Breast epithelium (tissue), 4 donors: Measurements from ENCODE around the gene OR4D1. TPM values are rescaled to one million over a fixed set of nuclear protein-coding genes. Genes with fewer than 3 reads are reported as not detected.

ENCODE experiments used
- DNase-seq, 2 donors: peaks; one replicate each; pipeline ENCODE4 v3.0.0-alpha.2; 2019; ENCODE audit warnings: low spot score in 2 of 2
- H3K27ac ChIP-seq, 2 donors: fragments of 200-600 bp; sonication (generic) in 1 of 2; one replicate each; pipeline ENCODE4 v1.5.1; 2016 to 2019; ENCODE audit warnings: mild to moderate bottlenecking in 1 of 2
- H3K27me3 ChIP-seq, 2 donors: fragments of 200-600 bp; sonication (generic) in 1 of 2; one replicate each; pipeline versions ENCODE4 v1.5.1 to v1.6.0; 2017 to 2019; ENCODE audit warnings: control low read depth in 1 of 2, mild to moderate bottlenecking in 1 of 2
- H3K36me3 ChIP-seq: fragments of 200-600 bp; one replicate; pipeline ENCODE4 v1.5.1; 2019
- H3K4me1 ChIP-seq, 2 donors: fragments of 200-600 bp; sonication (generic); one replicate each; pipeline ENCODE4 v1.5.1; 2016 to 2019; ENCODE audit warnings: control low read depth in 1 of 2
- H3K4me3 ChIP-seq, 3 donors: fragments of 200-600 bp; sonication (generic); 1 replicate in 2 of 3; 2 replicates in 1 of 3; pipeline ENCODE4 v1.5.1; 2016 to 2019; ENCODE audit warnings: mild to moderate bottlenecking in 3 of 3, moderate library complexity in 2 of 3
- H3K9me3 ChIP-seq, 2 donors: fragments of 200-600 bp; sonication (generic) in 1 of 2; one replicate each; pipeline ENCODE4 v1.5.1; 2016 to 2019; ENCODE audit warnings: control low read depth in 1 of 2
- CTCF ChIP-seq, 3 donors: fragments of 450-650 bp; IDR thresholded peaks; one replicate each; pipeline ENCODE4 v1.5.1; 2016 to 2017; ENCODE audit warnings: antibody characterized with exemption in 3 of 3, mild to moderate bottlenecking in 3 of 3, moderate library complexity in 3 of 3
- POLR2A ChIP-seq: fragments of 450-650 bp; IDR thresholded peaks from one replicate; pipeline ENCODE4 v1.6.1; 2016; ENCODE audit warnings: antibody characterized with exemption, mild to moderate bottlenecking, moderate library complexity
- POLR2AphosphoS5 ChIP-seq, 3 donors: sonication (generic); formaldehyde crosslinking; IDR thresholded peaks; one replicate each; pipeline ENCODE4 v1.6.1; 2017; ENCODE audit warnings: antibody characterized with exemption in 3 of 3
- intact Hi-C: fragments of 100-400 bp; cut with DNase I; formaldehyde crosslinking; loops from one replicate; pipeline ENCODE4 v1.15.1; 2023; ENCODE audit warnings: low total_unique reads
- total RNA-seq, 3 donors: library from RNA; depleted of rRNA; stranded (reverse); fragments of >200 nt; gene quantifications; one replicate each; pipeline ENCODE4 v1.1.0, GENCODE V29; 2016

Gene OR4D1
- total RNA-seq, 3 donors from 2014 or later, result not detected

GRCh38 chr17:58184986-58185761 lies 37.0 kb downstream of the OR4D1 start:
- H3K27ac ChIP-seq, result no peak overlapping the region
- H3K36me3 ChIP-seq, result no peaks in the 10 kb centered on the region
- intact Hi-C loops, result no loop called here
- DNase-seq, result no peak
- peaks cover 0 to 5% of the 10 kb centered on the region in 2 donors for H3K4me1 ChIP-seq
- H3K27me3 ChIP-seq, result no peaks in the 10 kb centered on the region
- H3K9me3 ChIP-seq, result no peaks in the 10 kb centered on the region
- H3K4me3 ChIP-seq, result no peak overlapping the region
- no peak for TF ChIP-seq POLR2A
- no peak for TF ChIP-seq POLR2AphosphoS5 (IDR thresholded peaks at IDR 0.05)
- no peak for TF ChIP-seq CTCF (IDR thresholded peaks at IDR 0.05)

- DNase-seq, result no peak
- Histone ChIP-seq H3K9me3 (no peaks in the 10 kb centered on the region), H3K27ac (no peak overlapping the region), H3K4me1 (peaks cover 0 to 5% of the 10 kb centered on the region in 2 donors), H3K4me3 (no peak overlapping the region), H3K36me3 (no peaks in the 10 kb centered on the region), H3K27me3 (peaks cover 0 to 8% of the 10 kb centered on the region in 2 donors)
- intact Hi-C loops, result no loop called here
- no peak for TF ChIP-seq POLR2A
- no peak for TF ChIP-seq POLR2AphosphoS5 (IDR thresholded peaks at IDR 0.05)
- TF ChIP-seq CTCF (IDR thresholded peaks at IDR 0.05), result no peak
Observed at GRCh38 chr17:58186591-58186990, 38.4 kb downstream of the OR4D1 start.

- H3K27ac ChIP-seq, result no peak overlapping the region
- H3K9me3 ChIP-seq, result no peaks in the 10 kb centered on the region
- DNase-seq, result no peak
- H3K36me3 ChIP-seq, result no peaks in the 10 kb centered on the region
- peaks cover 0 to 5% of the 10 kb centered on the region in 2 donors for H3K4me1 ChIP-seq
- no peak overlapping the region for H3K4me3 ChIP-seq
- TF ChIP-seq CTCF (IDR thresholded peaks at IDR 0.05), result no peak
- no peak for TF ChIP-seq POLR2AphosphoS5 (IDR thresholded peaks at IDR 0.05)
- TF ChIP-seq POLR2A, result no peak
- peaks cover 0 to 8% of the 10 kb centered on the region in 2 donors for H3K27me3 ChIP-seq
- intact Hi-C loops, result no loop called here
Observed at GRCh38 chr17:58187063-58187462, 38.9 kb downstream of the OR4D1 start.

GRCh38 chr17:58187675-58188074 lies 39.5 kb downstream of the OR4D1 start:
- intact Hi-C loops, result no loop called here
- peaks cover 0 to 5% of the 10 kb centered on the region in 2 donors for H3K4me1 ChIP-seq
- H3K36me3 ChIP-seq, result no peaks in the 10 kb centered on the region
- no peak overlapping the region for H3K4me3 ChIP-seq
- no peak for DNase-seq
- no peak for TF ChIP-seq POLR2AphosphoS5 (IDR thresholded peaks at IDR 0.05)
- TF ChIP-seq CTCF (IDR thresholded peaks at IDR 0.05), result no peak
- TF ChIP-seq POLR2A, result no peak
- H3K27ac ChIP-seq, result no peak overlapping the region
- peaks cover 0 to 8% of the 10 kb centered on the region in 2 donors for H3K27me3 ChIP-seq
- no peaks in the 10 kb centered on the region for H3K9me3 ChIP-seq

- no peaks in the 10 kb centered on the region for H3K9me3 ChIP-seq
- intact Hi-C loops, result no loop called here
- peaks cover 0 to 8% of the 10 kb centered on the region in 2 donors for H3K27me3 ChIP-seq
- H3K4me3 ChIP-seq, result no peak overlapping the region
- TF ChIP-seq POLR2A (no peak), POLR2AphosphoS5 (IDR thresholded peaks at IDR 0.05) (no peak), CTCF (IDR thresholded peaks at IDR 0.05) (no peak)
- H3K36me3 ChIP-seq, result no peaks in the 10 kb centered on the region
- H3K27ac ChIP-seq, result no peak overlapping the region
- DNase-seq, result no peak
- H3K4me1 ChIP-seq, result peaks cover 0 to 5% of the 10 kb centered on the region in 2 donors
Observed at GRCh38 chr17:58189436-58190146, 41.4 kb downstream of the OR4D1 start.
